NOMO-1 treated with dmso at 0.1 percent for 144 hours (cell line): ENCODE results near the gene KIAA0753.
"Not testable (repeated sequence)": the region's sequence is repeated elsewhere in the genome, so short reads cannot be mapped to it uniquely, and the experiment has no call there.

Experiments used
- DNase-seq: peaks from one replicate; lab custom pipeline; 2025; ENCODE audit not compliant: unreplicated experiment; lab: John Stamatoyannopoulos, UW

The KIAA0753 gene

GRCh38 chr17:6668727-6669425 is 28.4 kb upstream of the KIAA0753 start:
- DNase-seq, result no peak

- DNase-seq, result no peak
Observed at GRCh38 chr17:6668219-6668618, 27.7 kb upstream of the KIAA0753 start.

GRCh38 chr17:6667516-6667915 is 27.0 kb upstream of the KIAA0753 start:
- no peak for DNase-seq

- DNase-seq, result no peak
Observed at GRCh38 chr17:6666557-6666956, 26.0 kb upstream of the KIAA0753 start.

- peak; percentile 22 for DNase-seq
Observed at GRCh38 chr17:6666077-6666521, 25.6 kb upstream of the KIAA0753 start.

GRCh38 chr17:6663200-6663599 is 22.7 kb upstream of the KIAA0753 start:
- not testable (repeated sequence) for DNase-seq

- no peak for DNase-seq
Observed at GRCh38 chr17:6661464-6661848, 20.9 kb upstream of the KIAA0753 start.

GRCh38 chr17:6660805-6661463 is 20.4 kb upstream of the KIAA0753 start:
- peak; percentile 74 for DNase-seq

- DNase-seq, result no peak
Observed at GRCh38 chr17:6660101-6660500, 19.6 kb upstream of the KIAA0753 start.

- not testable (repeated sequence) for DNase-seq
Observed at GRCh38 chr17:6658411-6658810, 17.9 kb upstream of the KIAA0753 start.

- no peak for DNase-seq
Observed at GRCh38 chr17:6657633-6658287, 17.2 kb upstream of the KIAA0753 start.

- DNase-seq, result not testable (repeated sequence)
Observed at GRCh38 chr17:6656797-6657632, 16.5 kb upstream of the KIAA0753 start.

GRCh38 chr17:6655732-6656361 is 15.3 kb upstream of the KIAA0753 start:
- not testable (repeated sequence) for DNase-seq

GRCh38 chr17:6654841-6655731 is 14.6 kb upstream of the KIAA0753 start:
- DNase-seq, result no peak

GRCh38 chr17:6651919-6652452 is 11.5 kb upstream of the KIAA0753 start:
- no peak for DNase-seq

GRCh38 chr17:6651354-6651918 is 10.9 kb upstream of the KIAA0753 start, which contains the start of the genes C17orf100 and MED31:
Gene C17orf100 (plus strand): TSS chr17:6651762. CDS start chr17:6651914, 152 bp downstream.
Gene MED31 (minus strand): TSS chr17:6651605. CDS start chr17:6651528, 77 bp downstream.
- peak; percentile 76 for DNase-seq

- no peak for DNase-seq
Observed at GRCh38 chr17:6648181-6648580, 7.7 kb upstream of the KIAA0753 start.

- DNase-seq, result no peak
Observed at GRCh38 chr17:6643451-6644125, 3.1 kb upstream of the KIAA0753 start.
